Measurements from ENCODE around the gene HECTD1.

Gene HECTD1

DNA sequence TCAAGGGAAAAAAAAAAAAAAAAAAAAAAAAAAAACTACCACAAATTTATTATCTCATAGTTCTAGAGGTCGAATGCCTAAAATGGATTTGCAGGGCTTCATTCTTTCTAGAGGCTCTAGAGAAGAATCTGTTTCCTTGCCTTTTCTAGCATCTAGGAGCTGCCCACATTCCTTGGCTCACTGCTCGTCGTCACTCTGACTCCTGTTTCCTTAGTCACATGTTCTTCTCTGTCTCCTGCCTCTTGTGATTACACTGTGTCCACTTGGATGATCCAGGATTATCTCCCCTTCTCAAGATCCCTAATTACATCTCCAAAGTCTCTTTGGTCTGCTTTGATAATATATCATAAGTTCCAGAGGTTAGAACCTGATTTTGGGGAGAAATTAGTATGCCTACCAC lies 88.7 kb downstream of the HECTD1 start:
- H3K27ac ChIP-seq (ENCODE audit: poor library complexity, severe bottlenecking), result no peak overlapping the region
- no peaks in the 10 kb centered on the region for H3K27me3 ChIP-seq (ENCODE audit: insufficient read depth, poor library complexity, severe bottlenecking)
- ATAC-seq (ENCODE audit: low read depth) (no peak), DNase-seq (ENCODE audit: low spot score) (no peak)
- H3K4me1 ChIP-seq (ENCODE audit: insufficient read depth, poor library complexity, severe bottlenecking), result no peaks in the 10 kb centered on the region
- H3K36me3 ChIP-seq (ENCODE audit: low read depth), result peaks cover 98% of the 10 kb centered on the region
- TF ChIP-seq, protein P1, sequence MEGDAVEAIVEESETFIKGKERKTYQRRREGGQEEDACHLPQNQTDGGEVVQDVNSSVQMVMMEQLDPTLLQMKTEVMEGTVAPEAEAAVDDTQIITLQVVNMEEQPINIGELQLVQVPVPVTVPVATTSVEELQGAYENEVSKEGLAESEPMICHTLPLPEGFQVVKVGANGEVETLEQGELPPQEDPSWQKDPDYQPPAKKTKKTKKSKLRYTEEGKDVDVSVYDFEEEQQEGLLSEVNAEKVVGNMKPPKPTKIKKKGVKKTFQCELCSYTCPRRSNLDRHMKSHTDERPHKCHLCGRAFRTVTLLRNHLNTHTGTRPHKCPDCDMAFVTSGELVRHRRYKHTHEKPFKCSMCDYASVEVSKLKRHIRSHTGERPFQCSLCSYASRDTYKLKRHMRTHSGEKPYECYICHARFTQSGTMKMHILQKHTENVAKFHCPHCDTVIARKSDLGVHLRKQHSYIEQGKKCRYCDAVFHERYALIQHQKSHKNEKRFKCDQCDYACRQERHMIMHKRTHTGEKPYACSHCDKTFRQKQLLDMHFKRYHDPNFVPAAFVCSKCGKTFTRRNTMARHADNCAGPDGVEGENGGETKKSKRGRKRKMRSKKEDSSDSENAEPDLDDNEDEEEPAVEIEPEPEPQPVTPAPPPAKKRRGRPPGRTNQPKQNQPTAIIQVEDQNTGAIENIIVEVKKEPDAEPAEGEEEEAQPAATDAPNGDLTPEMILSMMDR (IDR thresholded peaks at IDR 0.05; ENCODE audit: poor library complexity, severe bottlenecking), result no peak
- no peaks in the 10 kb centered on the region for H3K9me3 ChIP-seq (ENCODE audit: severe bottlenecking)
- H3K4me3 ChIP-seq (ENCODE audit: severe bottlenecking), result no peak overlapping the region

DNA sequence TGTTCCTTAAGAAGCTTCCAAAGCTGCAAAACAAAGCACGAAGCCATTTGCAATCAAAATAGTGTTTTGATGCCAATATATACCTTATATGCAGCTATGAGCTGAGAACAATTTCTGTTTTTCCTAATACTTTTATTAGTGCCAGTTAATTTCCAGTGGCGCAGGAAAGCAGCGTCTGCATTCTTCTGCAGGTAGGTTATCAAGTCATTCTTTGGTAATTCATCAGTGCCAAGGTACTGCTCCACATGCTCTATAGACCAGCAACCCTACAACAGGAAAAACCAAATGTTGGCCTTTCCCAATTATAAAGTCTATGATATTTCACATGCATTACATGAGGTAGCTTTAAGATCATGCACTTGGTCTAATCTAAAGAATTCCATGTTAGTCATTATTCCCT lies 93.8 kb downstream of the HECTD1 start:
- ATAC-seq (ENCODE audit: low read depth), result no peak
- no peaks in the 10 kb centered on the region for H3K4me1 ChIP-seq (ENCODE audit: insufficient read depth, poor library complexity, severe bottlenecking)
- H3K27me3 ChIP-seq (ENCODE audit: insufficient read depth, poor library complexity, severe bottlenecking), result no peaks in the 10 kb centered on the region
- no peak overlapping the region for H3K4me3 ChIP-seq (ENCODE audit: severe bottlenecking)
- H3K27ac ChIP-seq (ENCODE audit: poor library complexity, severe bottlenecking), result no peak overlapping the region
- H3K9me3 ChIP-seq (ENCODE audit: severe bottlenecking), result no peaks in the 10 kb centered on the region
- TF ChIP-seq, protein P1 (IDR thresholded peaks at IDR 0.05; ENCODE audit: poor library complexity, severe bottlenecking), result no peak
- DNase-seq (ENCODE audit: low spot score), result no peak
- H3K36me3 ChIP-seq (ENCODE audit: low read depth), result peaks cover 98% of the 10 kb centered on the region

DNA sequence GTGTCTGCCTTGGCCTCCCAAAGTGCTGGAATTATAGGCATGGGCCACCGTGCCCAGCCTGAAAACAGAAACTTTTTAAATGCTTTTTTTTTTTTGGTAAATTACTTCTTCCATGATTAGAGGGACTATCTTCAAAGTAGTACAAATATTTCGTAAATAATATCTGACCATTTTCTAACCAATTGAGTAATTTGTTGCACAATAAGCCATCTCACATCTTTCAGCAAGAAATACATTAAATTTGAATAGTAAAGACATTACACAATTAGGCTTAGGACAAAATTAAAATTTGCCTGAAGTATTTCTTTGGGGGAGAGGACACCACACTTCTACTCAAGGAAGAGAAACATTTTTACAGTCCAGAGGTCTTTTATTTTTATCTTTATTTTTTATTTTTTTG lies 96.7 kb downstream of the HECTD1 start:
- peaks cover 99% of the 10 kb centered on the region for H3K36me3 ChIP-seq (ENCODE audit: low read depth)
- no peaks in the 10 kb centered on the region for H3K4me1 ChIP-seq (ENCODE audit: insufficient read depth, poor library complexity, severe bottlenecking)
- H3K4me3 ChIP-seq (ENCODE audit: severe bottlenecking), result no peak overlapping the region
- no peaks in the 10 kb centered on the region for H3K9me3 ChIP-seq (ENCODE audit: severe bottlenecking)
- TF ChIP-seq, protein P1 (IDR thresholded peaks at IDR 0.05; ENCODE audit: poor library complexity, severe bottlenecking), result no peak
- no peaks in the 10 kb centered on the region for H3K27me3 ChIP-seq (ENCODE audit: insufficient read depth, poor library complexity, severe bottlenecking)
- H3K27ac ChIP-seq (ENCODE audit: poor library complexity, severe bottlenecking), result no peak overlapping the region
- DNase-seq (ENCODE audit: low spot score) (no peak), ATAC-seq (ENCODE audit: low read depth) (no peak)

DNA sequence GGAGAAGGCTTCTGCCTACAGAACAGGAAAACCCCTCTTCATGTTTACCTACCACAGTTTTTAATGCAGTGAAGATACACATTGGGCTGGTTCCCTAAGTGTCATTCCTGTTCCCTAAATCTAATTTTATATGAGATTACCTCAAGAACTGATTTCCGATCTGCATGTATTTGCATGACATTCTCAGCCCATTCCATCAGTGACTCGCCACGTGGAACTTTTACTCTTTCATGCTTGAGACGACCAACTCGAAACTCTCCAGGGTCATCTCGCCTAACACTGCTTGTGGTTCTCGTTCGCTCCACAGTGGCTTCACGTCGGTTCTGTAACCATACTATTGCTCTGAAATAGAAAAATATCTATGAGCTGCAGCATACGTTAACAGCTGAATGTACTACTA lies 98.3 kb downstream of the HECTD1 start:
- Histone ChIP-seq H3K36me3 (ENCODE audit: low read depth) (peaks cover 97% of the 10 kb centered on the region), H3K9me3 (ENCODE audit: severe bottlenecking) (no peaks in the 10 kb centered on the region), H3K27ac (ENCODE audit: poor library complexity, severe bottlenecking) (no peak overlapping the region), H3K27me3 (ENCODE audit: insufficient read depth, poor library complexity, severe bottlenecking) (no peaks in the 10 kb centered on the region), H3K4me1 (ENCODE audit: insufficient read depth, poor library complexity, severe bottlenecking) (no peaks in the 10 kb centered on the region), H3K4me3 (ENCODE audit: severe bottlenecking) (no peak overlapping the region)
- DNase-seq (ENCODE audit: low spot score) (no peak), ATAC-seq (ENCODE audit: low read depth) (no peak)
- TF ChIP-seq, protein P1 (IDR thresholded peaks at IDR 0.05; ENCODE audit: poor library complexity, severe bottlenecking), result no peak

DNA sequence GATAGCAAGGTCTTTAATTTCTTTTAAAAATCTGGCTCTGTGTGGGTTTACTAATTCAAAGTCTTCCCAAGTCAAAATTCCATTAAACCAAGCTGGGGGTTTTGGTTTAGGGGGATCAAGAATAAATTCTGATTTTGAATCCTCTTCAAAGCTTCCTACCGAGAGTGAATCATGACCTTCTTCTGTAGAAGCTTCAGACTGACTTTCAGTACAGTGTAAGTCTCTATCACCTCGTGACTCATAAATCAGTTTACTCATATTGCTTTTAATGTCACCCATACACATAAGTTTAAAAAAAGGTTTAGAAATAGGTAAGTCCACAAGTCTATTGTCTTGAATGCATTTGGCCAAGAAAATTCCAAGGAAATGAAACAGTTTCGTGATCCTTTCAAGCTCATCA lies 100.8 kb downstream of the HECTD1 start:
- no peak overlapping the region for H3K27ac ChIP-seq (ENCODE audit: poor library complexity, severe bottlenecking)
- no peaks in the 10 kb centered on the region for H3K9me3 ChIP-seq (ENCODE audit: severe bottlenecking)
- no peak for DNase-seq (ENCODE audit: low spot score)
- no peak overlapping the region for H3K4me3 ChIP-seq (ENCODE audit: severe bottlenecking)
- ATAC-seq (ENCODE audit: low read depth), result peak; percentile 64; the same call in 2 of the 3 replicates
- no peaks in the 10 kb centered on the region for H3K4me1 ChIP-seq (ENCODE audit: insufficient read depth, poor library complexity, severe bottlenecking)
- no peaks in the 10 kb centered on the region for H3K27me3 ChIP-seq (ENCODE audit: insufficient read depth, poor library complexity, severe bottlenecking)
- H3K36me3 ChIP-seq (ENCODE audit: low read depth), result peaks cover 97% of the 10 kb centered on the region
- TF ChIP-seq, protein P1 (IDR thresholded peaks at IDR 0.05; ENCODE audit: poor library complexity, severe bottlenecking), result no peak

Data from RWPE2 (cell line).